Activated naive CD8-positive, alpha-beta T cell treated with anti-CD3 and anti-CD28 coated beads for 36 hours (primary cell): Measurements from ENCODE around the gene ADA. TPM values are rescaled to one million over a fixed set of nuclear protein-coding genes. Genes with fewer than 3 reads are reported as not detected.

Source experiments
- DNase-seq: peaks from one replicate; pipeline ENCODE4 v3.0.0; 2021
- H3K27ac Mint-ChIP-seq: one replicate; pipeline ENCODE4 v1.8.0; 2022; ENCODE audit warnings: mild to moderate bottlenecking, moderate library complexity, mixed read lengths
- H3K27me3 Mint-ChIP-seq: one replicate; pipeline ENCODE4 v1.8.0; 2022; ENCODE audit warnings: mild to moderate bottlenecking, mixed read lengths
- H3K36me3 Mint-ChIP-seq: one replicate; pipeline ENCODE4 v1.8.0; 2021; ENCODE audit warnings: mild to moderate bottlenecking, mixed read lengths
- H3K4me1 Mint-ChIP-seq: one replicate; pipeline ENCODE4 v1.8.0; 2021; ENCODE audit warnings: mixed read lengths
- H3K4me3 Mint-ChIP-seq: one replicate; pipeline ENCODE4 v1.8.0; 2022; ENCODE audit warnings: mild to moderate bottlenecking, moderate library complexity, mixed read lengths
- H3K9me3 Mint-ChIP-seq: one replicate; pipeline ENCODE4 v1.8.0; 2022; ENCODE audit warnings: mixed read lengths
- total RNA-seq, 2 experiments: library from RNA; stranded (reverse); gene quantifications; one replicate each; pipeline ENCODE4 v1.2.3, GENCODE V29; 2021

Gene ADA
- total RNA-seq, 2 experiments from 2014 or later = 25.6 to 27.0 TPM

GRCh38 chr20:44613575-44613974, 37.9 kb downstream of the ADA start:
- peaks cover 56% of the 10 kb centered on the region for H3K4me1 Mint-ChIP-seq
- no peak for DNase-seq
- H3K9me3 Mint-ChIP-seq = no peaks in the 10 kb centered on the region
- no peak overlapping the region for H3K4me3 Mint-ChIP-seq
- H3K36me3 Mint-ChIP-seq = peaks cover 11% of the 10 kb centered on the region
- H3K27ac Mint-ChIP-seq = peak overlapping the region; percentile 5
- H3K27me3 Mint-ChIP-seq = no peaks in the 10 kb centered on the region

DNA sequence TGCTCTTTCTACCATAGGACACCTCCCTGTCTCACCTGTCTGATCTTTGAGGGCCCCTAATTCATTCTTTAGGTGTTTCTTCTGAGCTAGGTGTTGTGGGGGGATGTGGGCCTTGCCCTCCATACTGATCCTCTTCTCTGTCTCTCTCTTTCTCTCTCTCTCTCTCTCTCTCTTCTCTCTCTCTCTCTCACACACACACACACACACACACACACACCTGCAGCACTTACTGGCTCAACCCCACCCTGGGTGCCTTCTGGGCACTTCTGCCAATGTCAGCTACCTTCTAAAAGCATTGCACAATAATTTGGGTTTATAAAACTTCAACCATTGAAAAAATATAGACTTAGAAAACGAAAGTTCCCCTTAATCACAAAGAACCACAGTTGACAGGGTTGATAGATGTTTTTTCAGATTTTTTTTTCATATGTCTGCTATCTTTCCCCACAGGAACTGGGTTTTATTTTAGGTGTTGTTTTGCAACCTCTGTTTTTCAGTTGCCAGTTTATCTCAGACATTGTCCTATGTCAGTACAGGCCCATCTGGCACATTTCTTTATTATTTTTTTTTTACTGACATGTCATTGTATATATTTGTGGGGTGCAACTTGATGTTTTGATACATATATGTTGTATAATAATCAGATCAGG, 41.1 kb downstream of the ADA start:
- DNase-seq = no peak
- H3K4me3 Mint-ChIP-seq = peak overlapping the region; percentile 27
- H3K9me3 Mint-ChIP-seq = no peaks in the 10 kb centered on the region
- H3K36me3 Mint-ChIP-seq = peaks cover 8% of the 10 kb centered on the region
- H3K4me1 Mint-ChIP-seq = peaks cover 32% of the 10 kb centered on the region
- H3K27ac Mint-ChIP-seq = peak overlapping the region; percentile 89
- no peaks in the 10 kb centered on the region for H3K27me3 Mint-ChIP-seq

- no peaks in the 10 kb centered on the region for H3K9me3 Mint-ChIP-seq
- peaks cover 24% of the 10 kb centered on the region for H3K4me1 Mint-ChIP-seq
- H3K36me3 Mint-ChIP-seq = peaks cover 6% of the 10 kb centered on the region
- peak; percentile 81 for DNase-seq
- H3K4me3 Mint-ChIP-seq = peak overlapping the region; percentile 56
- peak overlapping the region; percentile 89 for H3K27ac Mint-ChIP-seq
- no peaks in the 10 kb centered on the region for H3K27me3 Mint-ChIP-seq
Observed at GRCh38 chr20:44609516-44610312, 41.8 kb downstream of the ADA start.

- H3K27me3 Mint-ChIP-seq = no peaks in the 10 kb centered on the region
- no peak overlapping the region for H3K27ac Mint-ChIP-seq
- peaks cover 19% of the 10 kb centered on the region for H3K4me1 Mint-ChIP-seq
- peaks cover 6% of the 10 kb centered on the region for H3K36me3 Mint-ChIP-seq
- DNase-seq = no peak
- no peak overlapping the region for H3K4me3 Mint-ChIP-seq
- H3K9me3 Mint-ChIP-seq = no peaks in the 10 kb centered on the region
Observed at GRCh38 chr20:44609006-44609515, 42.4 kb downstream of the ADA start.

DNA sequence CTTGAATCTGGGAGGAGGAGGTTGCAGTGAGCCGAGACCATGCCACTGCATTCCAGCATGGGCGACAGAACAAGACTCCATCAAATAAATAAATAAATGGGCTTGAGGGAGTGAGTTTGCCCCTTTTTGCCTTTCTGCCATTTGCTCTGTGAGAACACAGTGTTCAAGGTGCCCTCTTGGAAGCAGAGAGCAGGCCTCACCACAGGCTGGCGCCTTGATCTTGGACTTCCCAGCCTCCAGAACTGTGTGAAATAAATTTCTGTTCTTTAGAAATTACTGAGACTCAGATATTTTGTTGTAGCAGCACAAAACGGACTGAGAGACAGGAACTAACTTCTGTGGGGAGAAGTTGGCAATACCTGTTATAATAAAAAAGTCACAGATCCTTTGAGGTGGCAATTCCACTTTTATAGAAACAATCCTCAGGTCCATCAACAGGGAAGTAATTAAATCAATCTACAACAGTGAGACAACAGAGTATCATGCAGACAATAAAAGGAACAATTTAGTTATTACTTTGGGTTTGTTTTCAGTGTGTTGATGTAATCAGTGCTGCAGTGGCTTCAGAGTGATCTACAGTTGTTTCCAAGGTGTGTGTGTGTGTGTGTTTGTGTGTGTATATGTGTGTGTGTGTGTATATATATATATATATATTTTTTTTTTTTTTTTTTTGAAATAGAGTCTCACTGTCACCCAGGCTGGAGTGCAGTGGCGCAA, 44.6 kb downstream of the ADA start:
- H3K27me3 Mint-ChIP-seq = no peaks in the 10 kb centered on the region
- peaks cover 17% of the 10 kb centered on the region for H3K4me1 Mint-ChIP-seq
- peaks cover 1% of the 10 kb centered on the region for H3K36me3 Mint-ChIP-seq
- no peak overlapping the region for H3K4me3 Mint-ChIP-seq
- DNase-seq = no peak
- no peak overlapping the region for H3K27ac Mint-ChIP-seq
- no peaks in the 10 kb centered on the region for H3K9me3 Mint-ChIP-seq

- H3K4me1 Mint-ChIP-seq = peaks cover 28% of the 10 kb centered on the region
- no peaks in the 10 kb centered on the region for H3K9me3 Mint-ChIP-seq
Observed at GRCh38 chr20:44603327-44603726, 48.2 kb downstream of the ADA start.

GRCh38 chr20:44601801-44602204, 49.7 kb downstream of the ADA start:
- DNase-seq = no peak
- H3K4me1 Mint-ChIP-seq = peaks cover 34% of the 10 kb centered on the region
- no peaks in the 10 kb centered on the region for H3K27me3 Mint-ChIP-seq
- H3K4me3 Mint-ChIP-seq = no peak overlapping the region
- H3K9me3 Mint-ChIP-seq = no peaks in the 10 kb centered on the region
- H3K36me3 Mint-ChIP-seq = peaks cover 1% of the 10 kb centered on the region
- H3K27ac Mint-ChIP-seq = peak overlapping the region; percentile 9

More at GRCh38 chr20:44603327-44603726, 48.2 kb downstream of the ADA start:
- DNase-seq = no peak
- Mint-ChIP-seq H3K27me3 (no peaks in the 10 kb centered on the region), H3K36me3 (peaks cover 1% of the 10 kb centered on the region), H3K4me3 (no peak overlapping the region), H3K27ac (no peak overlapping the region)

DNA sequence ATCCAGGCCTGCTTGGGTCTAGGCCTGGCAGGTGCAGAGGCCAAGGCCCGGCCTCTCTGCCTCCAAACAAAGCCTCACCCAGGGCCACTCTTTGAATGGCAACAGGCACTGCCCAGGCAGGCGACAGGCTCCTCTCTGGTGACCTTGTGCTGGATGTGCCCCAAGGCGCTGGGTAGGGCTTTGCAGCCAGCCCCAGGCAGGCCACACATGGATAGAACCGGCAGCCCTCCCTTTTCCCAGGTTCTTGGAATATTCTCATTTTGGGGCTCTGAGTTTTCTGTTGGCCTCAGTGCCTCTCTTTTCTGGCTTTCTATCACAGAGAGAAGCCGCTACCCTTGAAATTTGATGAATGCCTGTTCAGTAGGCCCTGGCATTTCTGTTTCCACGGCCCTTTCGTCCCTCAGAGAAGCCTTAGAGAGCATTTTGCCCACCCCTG, 50.2 kb downstream of the ADA start:
- Mint-ChIP-seq H3K27me3 (no peaks in the 10 kb centered on the region), H3K9me3 (no peaks in the 10 kb centered on the region), H3K27ac (no peak overlapping the region), H3K36me3 (peaks cover 1% of the 10 kb centered on the region), H3K4me1 (peaks cover 34% of the 10 kb centered on the region), H3K4me3 (no peak overlapping the region)
- DNase-seq = no peak

DNA sequence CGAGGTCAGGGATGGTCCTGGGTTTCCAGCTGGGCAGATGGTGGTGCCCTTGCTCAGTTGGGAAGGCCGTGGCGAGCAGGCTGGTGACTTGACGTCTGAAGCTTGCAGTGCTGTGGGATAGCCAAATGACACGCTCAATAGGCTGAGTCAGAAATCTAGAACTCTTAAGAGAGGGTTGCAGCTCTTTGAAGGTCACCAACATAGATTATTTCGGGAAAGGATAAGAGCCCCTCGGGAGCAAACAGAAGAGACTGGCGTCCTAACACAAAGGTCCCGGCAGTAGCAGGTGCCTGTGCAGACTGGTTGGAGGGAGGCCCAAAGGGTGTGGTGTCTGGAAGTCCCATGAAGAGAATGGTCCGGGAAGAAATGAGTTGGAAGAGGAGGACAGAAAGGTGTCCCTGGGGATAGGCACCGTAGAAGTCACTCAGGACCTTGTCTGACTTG, 50.7 kb downstream of the ADA start:
- Mint-ChIP-seq H3K27ac (no peak overlapping the region), H3K4me1 (peaks cover 34% of the 10 kb centered on the region), H3K9me3 (no peaks in the 10 kb centered on the region), H3K36me3 (peaks cover 1% of the 10 kb centered on the region), H3K27me3 (no peaks in the 10 kb centered on the region), H3K4me3 (no peak overlapping the region)
- DNase-seq = no peak

DNA sequence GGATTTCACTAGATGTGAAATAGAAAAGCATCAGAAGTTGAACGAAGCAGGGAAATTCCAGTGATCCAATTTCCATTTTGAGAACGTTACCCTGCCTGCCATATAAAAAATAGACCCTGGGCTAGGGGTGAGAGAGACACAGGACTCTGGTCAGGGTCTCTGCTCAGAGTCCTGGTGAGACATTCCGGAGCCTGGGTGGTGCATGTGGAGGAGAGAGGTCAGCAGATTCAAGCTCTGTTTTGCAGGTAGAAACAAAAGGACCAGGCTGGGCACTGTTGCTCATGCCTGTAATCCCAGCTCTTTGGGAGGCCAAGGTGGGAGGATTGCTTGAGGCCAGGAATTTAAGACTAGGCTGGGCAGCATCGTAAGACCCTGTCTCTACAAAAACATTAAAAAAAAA, 51.2 kb downstream of the ADA start:
- H3K27ac Mint-ChIP-seq = no peak overlapping the region

GRCh38 chr20:44599715-44600114, 51.8 kb downstream of the ADA start:
- Mint-ChIP-seq H3K4me1 (peaks cover 36% of the 10 kb centered on the region), H3K9me3 (no peaks in the 10 kb centered on the region), H3K36me3 (no peaks in the 10 kb centered on the region), H3K4me3 (no peak overlapping the region), H3K27me3 (no peaks in the 10 kb centered on the region), H3K27ac (no peak overlapping the region)
- DNase-seq = no peak

More for the DNA sequence above, 51.2 kb downstream of the ADA start:
- no peaks in the 10 kb centered on the region for H3K9me3 Mint-ChIP-seq
- no peak overlapping the region for H3K4me3 Mint-ChIP-seq
- H3K27me3 Mint-ChIP-seq = no peaks in the 10 kb centered on the region
- H3K4me1 Mint-ChIP-seq = peaks cover 34% of the 10 kb centered on the region
- H3K36me3 Mint-ChIP-seq = peaks cover 1% of the 10 kb centered on the region
- DNase-seq = no peak

- Mint-ChIP-seq H3K27me3 (no peaks in the 10 kb centered on the region), H3K4me1 (peaks cover 36% of the 10 kb centered on the region), H3K9me3 (no peaks in the 10 kb centered on the region), H3K4me3 (peak overlapping the region; percentile 78), H3K36me3 (no peaks in the 10 kb centered on the region), H3K27ac (peak overlapping the region; percentile 89)
- no peak for DNase-seq
Observed at GRCh38 chr20:44598423-44599305, 52.8 kb downstream of the ADA start.

GRCh38 chr20:44597930-44598329, 53.6 kb downstream of the ADA start:
- peaks cover 36% of the 10 kb centered on the region for H3K4me1 Mint-ChIP-seq
- no peaks in the 10 kb centered on the region for H3K27me3 Mint-ChIP-seq
- peak overlapping the region; percentile 78 for H3K4me3 Mint-ChIP-seq
- no peaks in the 10 kb centered on the region for H3K36me3 Mint-ChIP-seq
- H3K9me3 Mint-ChIP-seq = no peaks in the 10 kb centered on the region
- no peak for DNase-seq
- peak overlapping the region; percentile 89 for H3K27ac Mint-ChIP-seq

GRCh38 chr20:44597516-44597915, 54.0 kb downstream of the ADA start:
- Mint-ChIP-seq H3K27me3 (no peaks in the 10 kb centered on the region), H3K27ac (peak overlapping the region; percentile 89), H3K36me3 (no peaks in the 10 kb centered on the region), H3K4me1 (peaks cover 36% of the 10 kb centered on the region), H3K9me3 (no peaks in the 10 kb centered on the region), H3K4me3 (no peak overlapping the region)
- no peak for DNase-seq
